ENCODE measurements around the gene NLRP5.
"Not testable (repeated sequence)": the region's sequence is repeated elsewhere in the genome, so short reads cannot be mapped to it uniquely, and the experiment has no call there.

Gene NLRP5

DNA sequence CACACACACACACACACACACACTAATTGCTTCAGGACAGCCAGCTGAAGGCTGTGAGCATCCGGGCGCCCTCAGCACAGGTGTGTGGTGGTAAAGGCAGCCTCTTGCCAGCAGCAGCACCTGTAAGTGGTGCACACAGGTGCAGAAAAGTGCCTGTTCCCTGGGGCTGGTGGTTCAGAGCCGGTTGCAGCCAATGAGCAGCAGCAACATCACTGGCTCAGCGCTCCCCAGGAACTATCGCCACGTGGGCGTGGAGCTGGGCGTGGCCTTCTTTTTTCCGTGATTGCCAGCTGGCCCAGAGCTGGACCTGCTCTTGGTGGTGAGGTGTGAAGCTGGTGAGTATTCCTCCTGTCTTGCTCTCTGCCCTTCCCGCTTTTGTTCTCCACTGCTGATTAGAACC lies at the start of gene NLRP5:
Gene NLRP5 (plus strand): TSS at position 289 of the 400 bp plus-strand sequence.
- no peak for DNase-seq

DNA sequence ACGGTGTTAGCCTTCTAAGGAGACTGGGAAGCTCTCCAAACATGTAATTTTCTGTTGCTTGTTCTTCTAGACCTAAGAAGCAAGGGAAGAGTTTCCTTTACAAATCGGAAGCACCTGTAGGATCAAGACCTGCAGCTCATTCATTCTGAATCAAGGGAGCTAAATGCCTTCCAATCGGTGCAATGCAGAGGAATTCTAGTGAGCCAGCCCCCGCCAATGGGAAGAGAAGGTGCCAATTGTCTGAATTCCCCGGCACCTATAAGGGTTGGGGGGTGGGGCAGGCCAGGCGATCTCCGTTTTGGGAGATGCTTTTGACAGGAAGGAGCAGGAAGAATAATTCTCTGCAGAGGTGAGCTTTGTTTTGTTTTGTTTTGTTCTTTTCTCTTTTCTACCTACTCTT lies 47.4 kb upstream of the NLRP5 start:
- DNase-seq: no peak

DNA sequence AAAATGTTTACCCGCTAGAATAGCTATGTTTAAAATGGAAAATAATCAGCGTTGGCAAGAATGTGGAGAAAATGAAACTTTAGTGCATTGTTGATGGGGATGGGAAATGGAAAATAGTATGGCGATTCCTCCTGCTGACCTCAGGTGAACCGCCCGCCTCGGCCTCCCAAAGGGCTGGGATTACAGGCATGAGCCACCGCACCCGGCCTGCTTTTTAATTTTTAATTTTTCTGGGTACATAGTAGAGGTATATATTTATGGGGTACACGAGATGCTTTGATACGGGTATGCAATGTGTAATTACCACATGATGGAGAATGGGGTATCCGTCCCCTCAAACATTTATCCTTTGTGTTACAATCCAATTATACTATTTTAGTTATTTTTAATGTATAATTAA lies 46.3 kb upstream of the NLRP5 start:
- no peak for DNase-seq

DNA sequence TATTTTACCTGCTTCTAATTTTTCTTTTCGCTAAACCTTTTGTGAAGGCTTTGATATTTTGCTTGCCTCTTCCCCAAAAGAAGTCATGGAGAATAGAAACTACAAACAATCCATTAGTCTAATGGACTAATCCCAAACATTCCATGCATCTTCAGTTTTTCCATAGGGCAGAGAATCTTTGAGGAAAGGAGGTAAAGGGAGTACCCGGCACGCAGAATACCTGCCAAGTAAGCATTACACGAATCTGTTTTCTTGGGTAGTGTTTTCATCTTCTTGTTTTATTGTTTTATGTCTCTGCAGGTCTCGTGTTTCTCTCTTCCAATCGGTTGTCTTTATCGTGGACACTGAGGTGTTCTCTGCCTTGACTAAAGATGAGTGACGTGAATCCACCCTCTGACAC lies 39.0 kb upstream of the NLRP5 start, which contains the start of gene NLRP8:
Gene NLRP8 (plus strand): TSS at position 301 of the 400 bp plus-strand sequence.
- DNase-seq: no peak

DNA sequence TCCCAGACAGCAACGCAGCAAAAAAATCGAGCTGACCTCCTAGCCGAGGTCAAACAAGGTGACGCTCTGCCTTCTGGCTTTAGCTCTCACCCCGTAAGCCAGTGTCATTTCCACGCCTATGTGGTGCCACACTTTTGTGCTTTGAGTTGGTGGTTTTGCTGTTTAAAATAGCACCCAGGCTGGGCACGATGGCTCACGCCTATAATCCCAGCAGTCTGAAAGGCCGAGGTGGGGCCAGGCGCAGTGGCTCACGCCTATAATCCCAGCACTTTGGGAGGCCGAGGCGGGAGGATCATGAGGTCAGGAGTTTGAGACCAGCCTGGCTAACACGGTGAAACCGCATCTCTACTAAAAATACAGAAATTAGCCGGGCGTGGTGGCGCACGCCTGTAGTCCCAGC lies 36.0 kb upstream of the NLRP5 start:
- not testable (repeated sequence) for DNase-seq

DNA sequence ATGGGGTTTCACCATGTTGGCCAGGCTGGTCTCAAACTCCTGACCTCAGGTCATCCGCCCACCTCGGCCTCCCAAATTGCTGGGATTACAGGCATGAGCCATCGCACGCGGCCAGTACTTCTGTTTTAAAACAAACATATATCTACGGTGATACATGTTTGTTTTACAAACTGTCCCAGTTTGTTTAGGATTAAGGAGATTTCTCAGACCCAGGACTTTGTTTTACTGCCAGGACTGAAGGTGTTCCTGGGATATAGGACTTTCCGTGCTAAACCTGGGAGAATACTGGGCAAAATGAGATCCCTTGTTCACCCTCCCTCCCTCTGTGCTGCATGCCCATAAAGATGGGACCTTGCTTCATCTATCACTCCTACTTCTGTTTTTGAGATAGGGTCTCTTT lies 30.1 kb upstream of the NLRP5 start:
- DNase-seq: no peak

DNA sequence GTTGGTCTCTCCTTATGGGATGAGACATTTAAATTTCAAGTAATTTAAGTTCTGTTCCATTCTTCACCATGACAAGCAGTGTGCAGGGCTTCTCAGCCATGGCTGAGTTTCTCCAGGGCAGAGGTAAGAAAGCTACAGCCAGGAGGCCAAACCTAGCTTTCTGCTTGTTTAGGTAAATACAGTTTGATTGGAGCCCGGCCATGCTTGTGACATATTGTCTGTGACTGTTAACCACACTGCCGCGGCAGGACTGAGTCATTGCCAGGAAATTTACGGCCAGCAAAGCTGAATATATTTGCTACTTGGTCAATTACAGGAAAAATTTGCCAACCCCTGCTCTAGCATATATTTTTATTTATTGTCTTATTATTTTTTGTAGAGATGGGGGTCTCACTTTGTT lies 28.2 kb upstream of the NLRP5 start:
- DNase-seq: no peak

DNA sequence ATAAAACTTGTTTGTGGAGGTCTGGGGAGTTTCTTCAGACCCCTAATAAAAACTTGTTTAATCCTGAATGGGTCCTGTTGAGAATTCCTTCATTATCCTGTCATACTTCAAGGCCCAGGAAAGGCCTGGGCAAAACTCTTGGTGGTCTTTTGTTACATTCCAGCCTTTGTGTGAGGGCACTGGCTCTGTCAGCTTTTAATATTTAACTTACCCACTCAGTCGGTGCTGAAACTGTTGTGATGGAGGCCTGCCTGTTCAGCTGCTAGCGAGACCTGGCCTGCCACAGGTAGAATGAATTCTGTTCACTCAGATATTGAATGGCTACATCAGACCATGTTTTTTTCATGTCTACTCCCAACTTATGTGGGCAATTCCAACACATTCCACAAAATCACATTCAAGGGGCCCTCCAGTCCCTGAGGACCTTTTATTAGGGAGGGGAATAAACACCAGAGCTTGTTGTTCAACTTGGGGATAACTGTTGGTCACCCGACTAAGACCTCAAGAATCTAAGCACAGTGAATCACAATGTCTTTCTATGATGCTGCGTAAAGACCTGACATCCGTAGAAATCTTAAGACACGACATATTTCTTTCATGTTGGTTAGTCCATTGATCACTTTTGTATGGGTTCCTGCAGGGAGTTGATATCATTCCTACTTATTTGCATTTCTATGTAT lies 26.4 kb upstream of the NLRP5 start:
- no peak for DNase-seq

DNA sequence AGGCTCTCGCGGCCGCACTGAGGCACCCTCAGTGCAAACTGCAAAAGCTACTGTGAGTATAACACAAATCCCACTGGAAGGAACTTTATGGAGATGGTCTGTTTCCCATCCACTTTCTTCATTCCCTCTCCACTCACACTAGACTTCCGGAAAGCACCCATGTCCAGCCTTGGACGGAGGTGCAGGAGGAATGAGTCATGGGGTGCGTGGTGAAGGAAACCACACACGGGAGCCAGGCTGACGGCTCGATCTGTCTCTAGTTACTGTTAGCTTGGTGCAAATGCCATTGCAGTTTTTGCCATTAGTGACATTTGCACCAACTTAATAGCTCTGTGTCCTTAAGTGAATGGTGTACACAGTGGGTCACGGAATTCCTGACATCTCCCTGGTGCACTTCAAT lies 24.4 kb upstream of the NLRP5 start:
- no peak for DNase-seq

DNA sequence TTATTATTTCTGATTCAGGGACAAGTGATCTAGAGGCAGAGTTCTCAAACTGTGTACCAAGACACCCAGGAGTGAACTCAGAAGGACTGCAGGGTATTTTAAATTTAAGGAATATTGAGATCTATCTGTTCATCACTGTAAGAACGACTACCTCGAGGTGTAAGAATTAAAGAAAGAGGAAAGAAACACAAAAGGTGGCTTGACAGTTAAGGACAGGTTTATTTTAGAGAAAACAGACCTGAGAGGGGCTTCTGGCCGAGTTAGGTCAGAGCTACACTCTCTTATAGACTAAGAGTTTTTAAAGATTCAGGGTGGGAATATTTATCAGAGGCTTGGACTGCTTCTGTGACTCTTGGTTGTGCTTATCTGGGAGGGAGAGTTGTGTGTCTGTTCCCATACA lies 12.6 kb upstream of the NLRP5 start:
- no peak for DNase-seq

DNA sequence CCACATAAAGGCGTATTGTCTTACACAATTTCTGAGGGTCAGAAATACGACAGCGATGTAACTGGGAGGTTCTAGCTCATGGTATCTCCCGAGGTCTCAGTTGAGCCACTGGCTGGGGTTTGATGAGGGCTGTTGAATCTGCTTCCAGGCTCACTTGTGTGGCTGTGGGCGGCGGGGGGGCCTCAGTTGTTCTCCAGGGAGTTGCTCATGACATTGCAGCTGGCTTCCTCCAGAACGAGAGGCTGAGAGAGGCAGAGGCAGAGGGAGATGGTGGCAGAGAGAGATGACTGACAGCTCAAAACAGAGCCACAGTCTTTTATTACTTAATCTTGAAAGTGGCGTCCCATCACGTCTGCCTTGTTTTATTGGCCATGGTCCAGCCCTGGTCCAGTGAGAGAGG lies 6.2 kb upstream of the NLRP5 start:
- no peak for DNase-seq

DNA sequence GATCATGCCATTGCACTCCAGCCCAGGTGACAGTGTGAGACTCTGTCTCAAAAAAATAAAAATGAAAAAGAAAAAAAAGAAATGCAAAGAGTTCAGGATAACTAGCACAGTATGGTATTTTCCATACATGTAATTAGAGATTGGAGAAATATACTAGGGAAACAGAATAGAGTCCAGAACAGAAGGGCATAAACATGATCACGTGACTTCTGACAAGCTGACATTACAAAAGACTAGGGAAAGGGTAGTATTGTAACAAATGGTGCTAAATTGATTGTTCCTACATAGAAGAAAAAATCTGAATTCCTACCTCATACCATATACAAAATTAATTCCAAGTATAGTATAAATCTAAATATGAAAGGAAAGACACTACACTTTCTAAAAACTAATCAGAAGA lies 1.3 kb upstream of the NLRP5 start:
- DNase-seq: no peak

DNA sequence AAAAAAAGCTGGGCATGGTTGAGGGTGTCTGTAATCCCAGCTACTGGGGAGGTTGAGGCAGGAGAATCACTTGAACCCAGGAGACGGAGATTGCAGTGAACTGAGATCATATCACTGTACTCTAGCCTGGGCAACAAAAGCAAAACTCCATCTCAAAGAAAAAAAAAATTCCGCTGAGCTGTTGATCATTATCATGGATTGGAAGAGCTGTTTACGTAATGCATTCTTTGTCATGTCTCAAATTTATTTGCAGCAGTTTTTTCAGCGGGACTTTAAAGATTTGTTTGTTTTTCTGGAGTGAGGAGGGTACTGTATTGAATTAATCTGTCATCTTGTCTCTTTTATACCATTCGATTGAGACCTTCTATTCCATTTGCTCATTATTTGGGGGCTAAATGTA lies 4.3 kb downstream of the NLRP5 start:
- DNase-seq: no peak

DNA sequence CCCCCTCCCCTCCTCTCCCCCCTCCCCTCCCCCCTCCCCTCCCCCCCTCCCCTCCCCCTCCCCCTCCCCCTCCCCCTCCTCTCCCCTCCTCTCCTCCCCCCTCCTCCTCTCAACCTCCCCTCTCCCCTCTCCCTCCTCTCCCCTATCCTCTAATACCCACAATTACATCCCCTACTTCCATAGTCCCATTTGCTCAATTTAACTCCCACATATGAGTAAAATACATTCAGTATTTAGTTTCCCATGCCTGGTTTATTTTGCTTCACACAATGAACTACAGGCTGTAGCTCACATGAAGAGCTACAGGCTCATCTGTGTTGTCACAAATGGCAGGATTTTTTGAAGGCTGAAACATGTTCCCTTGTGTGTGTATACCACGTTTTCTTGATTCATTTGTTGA lies 6.9 kb downstream of the NLRP5 start:
- DNase-seq: no peak

DNA sequence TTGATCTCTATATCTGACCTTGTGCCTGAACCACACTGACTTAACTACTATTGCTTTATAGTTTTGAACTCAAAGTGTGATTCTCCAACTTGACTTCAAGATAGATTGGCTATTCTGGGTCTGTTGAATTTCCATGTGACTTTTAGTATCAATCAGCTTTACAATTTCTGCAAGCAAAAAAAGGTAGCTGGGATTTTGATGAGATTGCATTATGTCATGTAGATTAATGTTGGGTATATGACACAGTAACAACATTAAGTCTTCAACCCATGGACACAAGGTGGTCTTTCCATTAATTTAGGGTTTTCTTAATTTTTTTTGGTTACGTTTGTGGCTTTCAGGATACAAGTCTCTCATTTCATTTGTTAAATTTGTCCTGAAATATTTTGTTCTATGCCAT lies 28.2 kb downstream of the NLRP5 start:
- DNase-seq: no peak

DNA sequence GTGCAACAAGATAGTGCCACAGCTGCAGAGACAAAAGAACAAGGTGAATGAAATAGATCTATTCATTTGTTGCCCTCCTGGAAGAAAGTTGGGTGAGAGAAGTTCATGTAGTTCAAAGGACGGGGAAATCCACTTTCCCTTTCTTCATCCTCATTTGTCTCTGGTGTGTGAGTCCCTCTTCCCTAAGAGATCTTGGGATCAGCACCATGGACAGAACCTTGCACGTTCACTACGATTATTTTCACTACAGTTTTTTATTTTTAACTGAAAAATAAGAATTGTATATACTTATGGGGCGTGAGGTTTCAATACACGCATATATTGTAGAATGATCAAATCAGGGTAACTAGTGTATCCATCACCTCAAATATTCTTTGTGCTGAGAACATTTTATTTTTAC lies 29.2 kb downstream of the NLRP5 start:
- DNase-seq: no peak

DNA sequence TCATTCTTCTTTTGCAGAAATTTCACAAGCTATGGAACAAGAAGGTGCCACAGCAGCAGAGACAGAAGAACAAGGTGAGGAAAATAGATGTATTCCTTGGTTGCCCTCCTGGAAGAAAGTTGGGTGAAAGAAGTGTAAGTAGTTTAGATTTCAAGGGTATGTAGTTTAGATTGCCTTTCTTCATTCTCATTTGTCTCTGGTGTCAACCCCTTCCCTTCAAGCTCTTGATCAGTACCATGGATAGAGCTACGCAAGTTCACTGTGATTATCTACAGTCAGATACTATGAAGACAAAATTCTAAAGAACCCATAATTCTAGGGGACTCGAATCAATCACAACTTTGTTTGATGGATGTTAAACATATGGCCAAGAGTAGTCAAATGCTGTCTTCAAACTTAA lies 32.8 kb downstream of the NLRP5 start:
- DNase-seq: not testable (repeated sequence)

DNA sequence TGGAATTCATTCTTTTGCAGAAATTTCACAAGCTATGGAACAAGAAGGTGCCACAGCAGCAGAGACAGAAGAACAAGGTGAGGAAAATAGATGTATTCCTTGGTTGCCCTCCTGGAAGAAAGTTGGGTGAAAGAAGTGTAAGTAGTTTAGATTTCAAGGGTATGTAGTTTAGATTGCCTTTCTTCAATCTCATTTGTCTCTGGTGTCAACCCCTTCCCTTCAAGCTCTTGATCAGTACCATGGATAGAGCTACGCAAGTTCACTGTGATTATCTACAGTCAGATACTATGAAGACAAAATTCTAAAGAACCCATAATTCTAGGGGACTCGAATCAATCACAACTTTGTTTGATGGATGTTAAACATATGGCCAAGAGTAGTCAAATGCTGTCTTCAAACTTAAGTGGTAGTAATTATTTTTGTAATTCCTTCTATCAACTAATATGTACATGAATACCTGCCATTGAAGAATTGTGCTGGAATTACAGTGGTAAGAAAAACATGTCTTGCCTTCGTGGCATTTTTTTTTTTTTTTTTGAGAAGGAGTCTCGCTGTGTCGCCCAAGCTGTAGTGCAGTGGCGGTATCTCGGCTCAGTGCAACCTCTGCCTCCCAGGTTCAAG lies 33.9 kb downstream of the NLRP5 start:
- not testable (repeated sequence) for DNase-seq

DNA sequence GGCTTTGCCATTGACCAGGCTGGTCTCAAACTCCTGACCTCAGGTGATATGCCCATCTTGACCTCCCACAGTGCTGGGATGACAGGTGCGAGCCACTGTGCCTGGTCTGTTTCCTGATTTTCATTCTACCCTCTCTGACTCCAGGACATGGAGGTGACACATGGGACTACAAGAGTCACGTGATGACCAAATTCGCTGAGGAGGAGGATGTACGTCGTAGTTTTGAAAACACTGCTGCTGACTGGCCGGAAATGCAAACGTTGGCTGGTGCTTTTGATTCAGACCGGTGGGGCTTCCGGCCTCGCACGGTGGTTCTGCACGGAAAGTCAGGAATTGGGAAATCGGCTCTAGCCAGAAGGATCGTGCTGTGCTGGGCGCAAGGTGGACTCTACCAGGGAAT lies 40.2 kb downstream of the NLRP5 start:
- no peak for DNase-seq

DNA sequence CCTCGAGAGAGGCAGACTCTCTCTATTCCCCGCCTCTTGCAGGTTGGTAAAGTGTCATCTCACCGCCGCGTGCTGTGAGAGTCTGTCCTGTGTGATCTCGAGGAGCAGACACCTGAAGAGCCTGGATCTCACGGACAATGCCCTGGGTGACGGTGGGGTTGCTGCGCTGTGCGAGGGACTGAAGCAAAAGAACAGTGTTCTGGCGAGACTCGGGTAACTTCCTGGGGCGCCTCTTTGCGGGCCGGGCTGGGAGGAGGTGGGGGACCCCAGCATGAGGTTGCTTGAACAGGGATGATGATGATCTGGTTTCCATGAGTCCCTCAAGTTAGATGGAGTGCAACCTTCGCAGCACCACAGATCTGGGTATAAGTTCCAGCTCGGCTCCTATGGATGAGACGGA lies 67.0 kb downstream of the NLRP5 start:
- DNase-seq: no peak

DNA sequence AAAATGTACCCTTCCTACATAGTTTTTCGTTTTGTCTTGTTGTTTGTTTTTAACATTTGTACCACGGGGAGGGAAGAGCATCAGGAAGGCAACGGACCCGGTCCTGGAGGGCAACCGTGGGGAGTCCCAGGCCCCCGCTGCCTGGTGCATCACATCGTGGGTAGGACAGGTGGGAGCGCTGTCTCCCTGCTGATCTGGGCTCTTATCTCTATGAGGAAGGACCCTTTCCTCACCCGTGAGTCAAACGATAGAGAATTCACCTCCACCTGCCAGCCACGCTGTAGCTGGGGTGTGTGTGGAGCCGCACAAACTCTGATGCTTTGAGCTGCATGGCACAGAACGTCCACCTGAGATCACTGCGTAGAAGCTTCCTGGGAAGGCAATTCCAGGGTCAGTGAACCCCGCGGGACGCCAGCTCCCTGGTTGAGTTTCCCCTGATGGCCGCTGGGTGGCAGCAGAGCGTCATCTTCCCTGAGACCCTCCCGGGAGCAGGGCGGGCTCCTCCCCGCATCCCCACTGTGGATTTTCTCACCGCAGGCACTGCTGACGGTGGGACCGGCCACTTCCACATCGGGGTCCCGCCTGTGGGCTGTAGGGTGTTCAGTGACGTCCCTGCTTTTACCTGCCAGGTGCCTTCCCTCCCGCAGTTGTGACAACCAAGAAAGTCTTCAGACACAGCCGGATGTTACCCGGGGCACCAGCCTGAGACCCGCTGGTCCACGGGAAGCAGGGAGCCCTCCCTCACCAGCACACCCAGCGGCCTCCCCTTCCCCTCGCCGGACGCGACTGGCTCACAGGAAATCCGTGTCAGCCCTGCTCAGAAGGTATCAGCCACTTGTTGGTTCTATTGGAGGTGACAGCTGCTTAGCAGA lies 79.8 kb downstream of the NLRP5 start:
- no peak for DNase-seq

DNA sequence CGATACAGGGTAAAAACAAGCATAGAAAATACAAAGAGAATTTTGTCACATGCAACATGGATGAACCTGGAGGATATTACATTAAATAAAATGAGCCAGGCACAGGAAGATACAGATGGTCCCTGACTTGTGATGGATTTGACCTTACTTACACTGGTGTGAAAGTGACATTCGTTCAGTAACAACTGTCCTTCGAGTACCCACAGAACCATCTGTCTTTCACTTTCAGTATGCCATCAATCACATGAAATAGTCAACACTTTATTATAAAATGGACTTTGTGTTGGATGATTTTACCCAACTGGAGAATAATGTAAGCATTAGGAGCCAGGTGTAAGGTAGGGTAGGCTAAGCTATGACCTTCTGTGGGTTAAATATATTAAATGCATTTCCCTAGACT lies 83.1 kb downstream of the NLRP5 start:
- DNase-seq: no peak

DNA sequence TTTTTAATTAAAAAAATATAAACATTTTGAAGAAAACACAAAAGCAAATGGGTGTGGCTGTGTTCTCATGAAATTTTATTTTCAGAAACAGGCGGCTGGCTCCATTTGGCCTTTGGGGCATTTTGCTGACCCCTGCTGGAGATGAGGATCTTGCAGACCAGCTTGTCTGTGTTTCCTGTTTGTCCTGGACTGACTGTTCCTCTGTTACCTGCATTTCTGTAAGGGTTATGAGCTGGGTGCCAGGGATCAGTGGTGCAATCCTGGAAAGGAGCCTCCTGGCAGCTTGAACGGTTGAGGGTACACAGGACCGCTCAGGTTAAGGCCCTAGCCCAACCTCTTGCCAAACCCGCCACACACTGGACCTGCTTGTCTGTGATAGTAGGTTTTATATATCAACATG lies 84.6 kb downstream of the NLRP5 start:
- DNase-seq: no peak

DNA sequence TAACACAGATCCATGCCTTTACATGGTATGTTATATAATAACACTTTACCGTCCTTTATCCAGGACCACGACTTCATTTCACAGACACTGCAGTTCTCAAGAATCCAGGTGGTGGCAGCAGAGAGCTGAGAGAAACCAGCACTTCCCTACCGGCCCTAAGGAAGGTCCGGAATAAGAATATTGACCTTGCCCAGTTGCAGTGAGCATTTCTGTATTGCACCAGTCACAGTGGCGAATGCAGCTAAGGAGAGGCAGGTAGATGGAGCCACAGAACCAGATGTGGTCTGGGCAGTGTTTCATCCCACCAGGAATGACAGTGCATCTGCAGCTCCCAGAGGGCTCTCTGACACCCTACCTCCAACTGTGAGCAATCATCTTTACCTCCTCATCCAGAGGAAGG lies 89.9 kb downstream of the NLRP5 start:
- DNase-seq: peak; percentile 14

All from NCI-H510A (cell line).